IMR-90 (cell line): ENCODE measurements around the gene CETP. TPM values are rescaled to one million over a fixed set of nuclear protein-coding genes. Genes with fewer than 3 reads are reported as not detected.

Experiments used
- ATAC-seq: fragments of 200-7000 bp; cut with Tn5 transposase; 2 replicates; pipeline ENCODE4 v1.9.1; 2020; ENCODE audit warnings: low read depth, mild to moderate bottlenecking, moderate library complexity
- BruUV-seq: library from RNA; stranded (reverse); fragments of 400-500 nt; replicated peaks from 2 replicates; lab custom pipeline; 2021; lab: Mats Ljungman, UMichigan
- CTCF ChIA-PET: fragments of 300-600 bp; formaldehyde crosslinking; extraction: SDS; loops from one replicate; lab custom pipeline; 2021; ENCODE audit warnings: antibody characterized with exemption; lab: Yijun Ruan, JAX
- POLR2A ChIA-PET: fragments of 300-600 bp; sonication (Branson Sonifier 250); formaldehyde crosslinking; loops from one replicate; lab custom pipeline; 2022; ENCODE audit warnings: antibody characterized with exemption; ENCODE audit not compliant: unreplicated experiment; lab: Charles Lee
- DNase-seq: peaks from one replicate; pipeline ENCODE4 v3.0.0; 2013
- H2AFZ ChIP-seq: replicated peaks from 2 replicates; pipeline ENCODE3; 2013; ENCODE audit warnings: low read length, mild to moderate bottlenecking; ENCODE audit not compliant: poor library complexity
- H2AK5ac ChIP-seq: 2 replicates; pipeline ENCODE4 v1.6.1; 2013; ENCODE audit warnings: low read depth, low read length, inconsistent platforms
- H2AK9ac ChIP-seq: replicated peaks from 2 replicates; pipeline ENCODE3; 2013; ENCODE audit warnings: mild to moderate bottlenecking, low read depth, low read length, moderate library complexity; ENCODE audit not compliant: poor library complexity
- H2BK120ac ChIP-seq: 2 replicates; pipeline ENCODE4 v1.6.1; 2013; ENCODE audit warnings: low read depth, low read length, inconsistent platforms
- H2BK15ac ChIP-seq: 3 replicates; pipeline ENCODE4 v1.6.1; 2013; ENCODE audit warnings: low read depth, low read length, inconsistent platforms
- H2BK20ac ChIP-seq: 2 replicates; pipeline ENCODE4 v1.6.1; 2013; ENCODE audit warnings: low read depth, mild to moderate bottlenecking, inconsistent platforms, low read length, moderate library complexity
- H2BK5ac ChIP-seq: 2 replicates; pipeline ENCODE4 v1.6.1; 2013; ENCODE audit warnings: mild to moderate bottlenecking, low read depth, low read length, inconsistent platforms; ENCODE audit not compliant: poor library complexity, severe bottlenecking
- H3K14ac ChIP-seq: replicated peaks from 2 replicates; pipeline ENCODE4 v1.6.1; 2013; ENCODE audit warnings: low read depth, low read length, inconsistent platforms
- H3K18ac ChIP-seq: 2 replicates; pipeline ENCODE4 v1.6.1; 2013; ENCODE audit warnings: low read depth, low read length, control low read depth
- H3K23ac ChIP-seq: 2 replicates; pipeline ENCODE4 v1.6.1; 2013; ENCODE audit warnings: low read depth, low read length, inconsistent platforms
- H3K27ac ChIP-seq: 2 replicates; pipeline ENCODE4 v1.5.1; 2013; ENCODE audit warnings: mild to moderate bottlenecking, control low read depth, low read length; ENCODE audit not compliant: insufficient read depth
- H3K27me3 ChIP-seq: 2 replicates; pipeline ENCODE4 v1.6.1; 2013; ENCODE audit warnings: low read length; ENCODE audit not compliant: control insufficient read depth, insufficient read depth
- H3K36me3 ChIP-seq: 2 replicates; pipeline ENCODE4 v1.6.1; 2013; ENCODE audit warnings: low read length, mixed read lengths; ENCODE audit not compliant: control insufficient read depth, insufficient read depth
- H3K4ac ChIP-seq: 2 replicates; pipeline ENCODE4 v1.6.1; 2013; ENCODE audit warnings: low read depth, low read length, inconsistent platforms
- H3K4me1 ChIP-seq: 2 replicates; pipeline ENCODE4 v1.6.1; 2013; ENCODE audit warnings: low read length, mixed read lengths; ENCODE audit not compliant: control insufficient read depth, insufficient read depth
- H3K4me2 ChIP-seq: 2 replicates; pipeline ENCODE4 v1.6.1; 2013; ENCODE audit warnings: low read depth, mild to moderate bottlenecking, control low read depth, low read length, moderate library complexity
- H3K4me3 ChIP-seq: 2 replicates; pipeline ENCODE4 v1.5.1; 2013; ENCODE audit warnings: low read depth, mild to moderate bottlenecking, control low read depth, low read length, moderate library complexity; ENCODE audit not compliant: insufficient read depth
- H3K56ac ChIP-seq: 2 replicates; pipeline ENCODE4 v1.6.1; 2013; ENCODE audit warnings: low read length, inconsistent platforms; ENCODE audit not compliant: insufficient read depth; ENCODE audit errors: extremely low read depth
- H3K79me1 ChIP-seq, 2 experiments: 2 replicates each; pipeline ENCODE4 v1.6.1; 2013; ENCODE audit warnings: low read length in 2 of 2, inconsistent platforms in 1 of 2, low read depth in 1 of 2
- H3K9ac ChIP-seq: 2 replicates; pipeline ENCODE4 v1.6.1; 2013; ENCODE audit warnings: low read depth, low read length, control low read depth
- H3K9me1 ChIP-seq: 2 replicates; pipeline ENCODE4 v1.6.1; 2013; ENCODE audit warnings: low read length, inconsistent platforms; ENCODE audit not compliant: insufficient read depth
- H3K9me3 ChIP-seq: 2 replicates; pipeline ENCODE4 v1.6.1; 2013; ENCODE audit warnings: low read length; ENCODE audit not compliant: control insufficient read depth, insufficient read depth
- H4K20me1 ChIP-seq: 2 replicates; pipeline ENCODE4 v1.6.1; 2013; ENCODE audit warnings: low read length, inconsistent platforms; ENCODE audit not compliant: insufficient read depth
- H4K5ac ChIP-seq: 2 replicates; pipeline ENCODE4 v1.6.1; 2013; ENCODE audit warnings: mild to moderate bottlenecking, low read depth, low read length, control low read depth
- H4K8ac ChIP-seq, 2 experiments: 2 replicates each; pipeline ENCODE4 v1.6.1; 2013; ENCODE audit warnings: low read depth in 2 of 2, low read length in 2 of 2, control low read depth in 1 of 2, inconsistent platforms in 1 of 2
- H4K91ac ChIP-seq: 2 replicates; pipeline ENCODE4 v1.6.1; 2013; ENCODE audit warnings: low read depth, low read length, inconsistent platforms; ENCODE audit not compliant: insufficient read depth
- CEBPB ChIP-seq: IDR thresholded peaks from 2 replicates; pipeline ENCODE4 v1.6.1; 2012; ENCODE audit warnings: low read depth, low read length, improper control_type of control experiment
- MAZ ChIP-seq: IDR thresholded peaks from 2 replicates; pipeline ENCODE4 v1.6.1; 2012; ENCODE audit warnings: low read depth, mild to moderate bottlenecking, low read length, improper control_type of control experiment, moderate library complexity, borderline replicate concordance
- WGBS, 2 experiments: methylation state at CpG; one replicate each; pipeline versions ENCODE4 v1.1.5 to v1.1.7; 2013; ENCODE audit warnings: missing lambda C conversion rate in 2 of 2; ENCODE audit not compliant: insufficient read length in 1 of 2; ENCODE audit errors: extremely low coverage in 2 of 2; 5-methylcytosine and 5-hydroxymethylcytosine counted together
- dilution Hi-C: fragments of 300-500 bp; cut with HindIII; formaldehyde crosslinking; loops from one replicate; pipeline ENCODE4 v1.14.3; 2018; ENCODE audit warnings: low sequenced_read_pairs; ENCODE audit not compliant: unreplicated experiment
- in situ Hi-C: fragments of 300-500 bp; cut with MboI; formaldehyde crosslinking; loops from 3 replicates; pipeline ENCODE4 v1.14.3; 2019; ENCODE audit warnings: low sequenced_read_pairs, inconsistent platforms, mixed read lengths
- intact Hi-C: fragments of 100-400 bp; cut with micrococcal nuclease; formaldehyde crosslinking; loops from 2 replicates; pipeline ENCODE4 v1.10.0; 2022
- polyA plus RNA-seq, 3 experiments: library from polyadenylated mRNA; depleted of rRNA; stranded (reverse); fragments of >200 nt; gene quantifications; 2 replicates each; pipeline ENCODE4 v1.2.3, GENCODE V29; 2012; ENCODE audit warnings: low replicate concordance in 1 of 3
- total RNA-seq: library from RNA; depleted of rRNA; stranded (reverse); fragments of >200 nt; gene quantifications from 2 replicates; pipeline ENCODE4 v1.2.3, GENCODE V29; 2012

The CETP gene
- total and polyA plus RNA-seq, 2 of the 4 experiments (the other 2 are of a cell fraction): not detected

DNA sequence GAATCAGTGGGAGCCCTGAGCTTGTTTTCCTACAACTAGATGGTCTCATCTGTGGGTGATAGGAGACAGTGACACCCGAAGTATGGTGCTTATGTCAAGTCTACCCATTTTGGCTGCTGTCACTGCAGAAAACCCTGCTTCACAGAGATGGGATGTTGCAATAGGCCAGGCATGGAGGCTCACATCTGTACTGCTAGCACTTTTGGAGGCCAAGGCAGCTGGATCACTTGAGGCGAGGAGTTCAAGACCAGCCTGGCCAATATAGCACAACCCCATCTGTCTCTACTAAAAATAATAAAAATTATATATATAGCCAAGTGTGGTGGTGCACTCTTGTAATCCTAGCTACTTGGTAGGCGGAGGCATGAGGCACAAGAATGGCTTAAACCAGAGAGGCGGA is 32.1 kb upstream of the CETP start:
- no peak overlapping the region for H2AK9ac ChIP-seq
- no peak overlapping the region for H2BK20ac ChIP-seq
- dilution Hi-C loops (no loop called here), in situ Hi-C loops (no loop called here), intact Hi-C loops (no loop called here)
- H4K20me1 ChIP-seq: peaks cover 24% of the 10 kb centered on the region
- no peak overlapping the region for H2BK120ac ChIP-seq
- H3K4ac ChIP-seq: no peak overlapping the region
- POLR2A ChIA-PET: no interaction called here
- peaks cover 4% of the 10 kb centered on the region for H3K9me1 ChIP-seq
- ATAC-seq (no peak), DNase-seq (no peak)
- H3K14ac ChIP-seq: no peak overlapping the region
- no peak overlapping the region for H4K91ac ChIP-seq
- no peaks in the 10 kb centered on the region for H3K9me3 ChIP-seq
- no peak overlapping the region for H4K5ac ChIP-seq
- H3K4me2 ChIP-seq: no peak overlapping the region
- H3K4me3 ChIP-seq: no peak overlapping the region
- no peak overlapping the region for H3K18ac ChIP-seq
- H2AFZ ChIP-seq: peak overlapping the region; percentile 33
- H3K23ac ChIP-seq: no peak overlapping the region
- 0 out of 2 replicates have a peak overlapping the region, but pooled peaks have one; percentile 33 for H2AK5ac ChIP-seq
- H3K27ac ChIP-seq: no peak overlapping the region
- no peak for TF ChIP-seq MAZ
- TF ChIP-seq CEBPB: peak; percentile 49; the same call in 1 of the 2 replicates
- H3K56ac ChIP-seq: no peak overlapping the region
- H4K8ac ChIP-seq: no peak overlapping the region
- CTCF ChIA-PET: no interaction called here
- BruUV-seq: no TSS peak
- WGBS, 2 experiments: 100% methylated on average over 1 of the region's 4 CpGs; no CpG with 5 or more reads in 1 of the 2 experiments
- H3K79me1 ChIP-seq: peaks cover 3 to 20% of the 10 kb centered on the region in 2 experiments; a peak in 3 of 4 replicates
- H2BK5ac ChIP-seq: no peak overlapping the region
- H2BK15ac ChIP-seq: no peak overlapping the region
- H3K36me3 ChIP-seq: peaks cover 3% of the 10 kb centered on the region; the same call in 1 of the 2 replicates
- H3K9ac ChIP-seq: no peak overlapping the region
- no peaks in the 10 kb centered on the region for H3K27me3 ChIP-seq
- peaks cover 8% of the 10 kb centered on the region for H3K4me1 ChIP-seq
